Uterus (tissue), 4 donors: ENCODE measurements around the gene SMAD6. TPM values are rescaled to one million over a fixed set of nuclear protein-coding genes. Genes with fewer than 3 reads are reported as not detected.

ENCODE experiments used
- DNase-seq, 2 donors: peaks; one replicate each; pipeline ENCODE4 v3.0.0-alpha.2; 2019 to 2020
- H3K27ac ChIP-seq, 2 donors: fragments of 200-600 bp; sonication (generic); 1 replicate in 1 of 2; 2 replicates in 1 of 2; pipeline ENCODE4 v1.5.1; 2016 to 2018
- H3K27me3 ChIP-seq, 2 donors: fragments of 200-600 bp; sonication (generic); one replicate each; pipeline ENCODE4 v1.5.1; 2018 to 2019; ENCODE audit warnings: control low read depth in 1 of 2
- H3K36me3 ChIP-seq, 2 donors: fragments of 200-600 bp; sonication (generic); one replicate each; pipeline ENCODE4 v1.5.1; 2019; ENCODE audit warnings: control low read depth in 1 of 2
- H3K4me1 ChIP-seq, 2 donors: fragments of 200-600 bp; sonication (generic); one replicate each; pipeline ENCODE4 v1.5.1; 2018 to 2019; ENCODE audit warnings: control low read depth in 1 of 2
- H3K4me3 ChIP-seq, 2 donors: fragments of 200-600 bp; sonication (generic); 1 replicate in 1 of 2; 2 replicates in 1 of 2; pipeline ENCODE4 v1.5.1; 2018 to 2019; ENCODE audit warnings: mild to moderate bottlenecking in 1 of 2
- H3K9me3 ChIP-seq, 2 donors: fragments of 200-600 bp; sonication (generic); one replicate each; pipeline ENCODE4 v1.5.1; 2019; ENCODE audit warnings: control low read depth in 1 of 2
- CTCF ChIP-seq, 4 experiments: fragments of 200-600 bp in 2 of 4; fragments of 450-650 bp in 2 of 4; sonication (generic) in 2 of 4; IDR thresholded peaks; one replicate each; pipeline ENCODE4 v1.5.1; 2016 to 2019; ENCODE audit warnings: antibody characterized with exemption in 4 of 4, mild to moderate bottlenecking in 2 of 4, moderate library complexity in 1 of 4
- POLR2A ChIP-seq, 2 donors: fragments of 450-650 bp; IDR thresholded peaks; one replicate each; pipeline ENCODE4 v1.6.1; 2016; ENCODE audit warnings: antibody characterized with exemption in 2 of 2, mild to moderate bottlenecking in 1 of 2, moderate library complexity in 1 of 2
- intact Hi-C: fragments of 100-400 bp; cut with DNase I; formaldehyde crosslinking; loops from one replicate; pipeline ENCODE4 v1.15.1; 2023; ENCODE audit warnings: low total_unique reads
- total RNA-seq, 4 donors: library from RNA; depleted of rRNA in 3 of 4; stranded (reverse); fragments of >200 nt in 3 of 4; gene quantifications; one replicate each; pipeline versions ENCODE4 v1.1.0 to v1.2.4, GENCODE V29; 2014 to 2023
- donor health status: DM: yes; HTN: yes; CAD: no.

Gene SMAD6
- total RNA-seq, 4 donors from 2014 or later, result 9.4 to 30.1 (median 19.1) TPM

DNA sequence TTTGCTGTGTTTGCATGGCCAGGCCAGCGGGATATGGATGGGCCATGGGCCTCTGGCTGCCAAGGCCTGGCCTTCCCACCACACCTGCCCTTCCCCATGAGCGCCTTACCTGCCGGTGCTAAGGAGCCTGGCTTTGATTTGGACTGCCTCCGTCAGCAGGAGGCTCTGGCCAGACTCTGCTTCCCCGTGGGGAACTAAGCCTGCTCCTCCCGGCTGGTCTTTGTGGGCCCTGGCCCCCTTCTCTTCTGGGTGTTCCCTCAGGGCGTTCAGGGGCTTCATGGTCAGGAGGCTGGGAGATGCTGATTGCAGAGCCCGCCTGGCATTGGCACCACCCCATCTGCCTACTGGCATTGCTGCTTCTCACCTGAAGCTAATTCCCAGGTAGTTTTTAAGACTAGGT, 45.2 kb downstream of the SMAD6 start:
- intact Hi-C loops, result no loop called here
- Histone ChIP-seq H3K9me3 (no peaks in the 10 kb centered on the region), H3K27me3 (no peaks in the 10 kb centered on the region), H3K36me3 (no peaks in the 10 kb centered on the region), H3K4me1 (peaks cover 5 to 7% of the 10 kb centered on the region in 2 donors), H3K4me3 (no peak overlapping the region), H3K27ac (peak overlapping the region; percentile 61 to 70)
- TF ChIP-seq POLR2A (IDR thresholded peaks at IDR 0.05) (no peak), CTCF (IDR thresholded peaks at IDR 0.05) (no peak)
- no peak for DNase-seq

- no peak for DNase-seq
- intact Hi-C loops, result no loop called here
- no peak for TF ChIP-seq POLR2A (IDR thresholded peaks at IDR 0.05)
- no peak for TF ChIP-seq CTCF (IDR thresholded peaks at IDR 0.05)
- Histone ChIP-seq H3K9me3 (no peaks in the 10 kb centered on the region), H3K27me3 (no peaks in the 10 kb centered on the region), H3K4me3 (no peak overlapping the region), H3K36me3 (no peaks in the 10 kb centered on the region), H3K27ac (peak overlapping the region; percentile 61 to 70), H3K4me1 (peaks cover 5 to 7% of the 10 kb centered on the region in 2 donors)
Observed at GRCh38 chr15:66747886-66748707, 46.1 kb downstream of the SMAD6 start.

DNA sequence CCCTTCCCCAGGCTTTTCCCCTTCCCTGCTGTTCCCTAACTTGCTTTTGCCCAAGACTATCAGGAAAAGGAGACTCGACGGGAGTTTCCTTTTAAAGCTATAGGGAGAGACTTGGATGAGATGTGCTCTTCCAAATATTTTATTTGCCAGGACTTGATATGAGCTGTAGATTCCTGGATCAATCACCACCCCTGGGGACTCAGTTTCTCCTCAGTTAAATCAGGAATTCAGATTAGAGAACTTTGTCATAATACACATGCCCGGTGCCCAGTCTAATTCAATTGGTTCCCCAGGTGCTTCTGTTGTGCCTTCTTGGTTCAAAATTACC, 46.6 kb downstream of the SMAD6 start:
- no peak for DNase-seq
- H3K4me3 ChIP-seq, result no peak overlapping the region
- no peaks in the 10 kb centered on the region for H3K27me3 ChIP-seq
- H3K27ac ChIP-seq, result peak overlapping the region; percentile 61 to 70
- H3K36me3 ChIP-seq, result no peaks in the 10 kb centered on the region
- no peaks in the 10 kb centered on the region for H3K9me3 ChIP-seq
- TF ChIP-seq POLR2A (IDR thresholded peaks at IDR 0.05), result no peak
- TF ChIP-seq CTCF (IDR thresholded peaks at IDR 0.05), result no peak
- intact Hi-C loops, result no loop called here
- peaks cover 5 to 7% of the 10 kb centered on the region in 2 donors for H3K4me1 ChIP-seq

GRCh38 chr15:66749841-66750575, 48.0 kb downstream of the SMAD6 start:
- H3K27ac ChIP-seq, result no peak overlapping the region
- peaks cover 5 to 7% of the 10 kb centered on the region in 2 donors for H3K4me1 ChIP-seq
- no peak for DNase-seq
- no peak overlapping the region for H3K4me3 ChIP-seq
- no peaks in the 10 kb centered on the region for H3K27me3 ChIP-seq
- no peaks in the 10 kb centered on the region for H3K36me3 ChIP-seq
- TF ChIP-seq CTCF (IDR thresholded peaks at IDR 0.05) (no peak), POLR2A (IDR thresholded peaks at IDR 0.05) (no peak)
- no peaks in the 10 kb centered on the region for H3K9me3 ChIP-seq
- intact Hi-C loops, result no loop called here

DNA sequence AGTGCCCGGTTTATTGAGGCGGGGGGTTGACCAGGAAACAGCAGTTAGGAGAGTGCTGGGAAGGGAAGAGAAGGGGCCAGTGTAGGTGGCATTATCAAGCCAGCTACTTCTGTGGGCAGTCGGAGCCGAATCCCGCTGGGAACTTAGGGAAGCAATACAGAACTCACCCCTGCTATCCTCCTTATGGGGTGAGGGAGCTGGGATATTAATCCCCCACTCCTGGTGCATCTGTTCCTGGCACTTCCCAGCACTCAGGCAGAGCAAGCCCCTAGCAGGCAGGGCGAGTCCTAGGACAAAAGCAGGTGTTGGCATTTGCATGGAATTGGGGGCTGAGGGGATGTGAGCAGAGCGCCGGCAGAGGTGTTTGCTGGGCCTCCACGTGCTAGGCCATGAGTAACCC, 48.6 kb downstream of the SMAD6 start:
- intact Hi-C loops, result no loop called here
- peaks cover 4 to 7% of the 10 kb centered on the region in 2 donors for H3K4me1 ChIP-seq
- no peaks in the 10 kb centered on the region for H3K36me3 ChIP-seq
- TF ChIP-seq POLR2A (IDR thresholded peaks at IDR 0.05) (no peak), CTCF (IDR thresholded peaks at IDR 0.05) (no peak)
- DNase-seq, result no peak
- H3K27me3 ChIP-seq, result no peaks in the 10 kb centered on the region
- H3K9me3 ChIP-seq, result peaks cover 0 to 4% of the 10 kb centered on the region in 2 donors
- no peak overlapping the region for H3K4me3 ChIP-seq
- no peak overlapping the region for H3K27ac ChIP-seq
